Central memory CD8-positive, alpha-beta T cell (primary cell): ENCODE measurements around the gene SYT9.
A peak's percentile ranks its signal among the peaks of the same experiment; 100 is the strongest.

Experiments
- ATAC-seq: fragments of 150-1000 bp; cut with Tn5 transposase; replicated peaks from 2 replicates; pipeline ENCODE4 v1.10.0; 2022; ENCODE audit warnings: mild to moderate bottlenecking, moderate FRiP score, moderate number of reproducible peaks; ENCODE audit not compliant: poor library complexity, severe bottlenecking; ENCODE audit errors: extremely low read depth
- DNase-seq, 2 donors: peaks; one replicate each; pipeline ENCODE4 v3.0.0; 2021; ENCODE audit warnings: low spot score in 2 of 2
- H3K27ac Mint-ChIP-seq: one replicate; pipeline ENCODE4 v1.8.0; 2022; ENCODE audit warnings: low read depth, mild to moderate bottlenecking, moderate library complexity, mixed read lengths
- H3K27me3 Mint-ChIP-seq: one replicate; pipeline ENCODE4 v1.8.0; 2022; ENCODE audit warnings: mixed read lengths
- H3K36me3 Mint-ChIP-seq: one replicate; pipeline ENCODE4 v1.8.0; 2022; ENCODE audit warnings: mild to moderate bottlenecking, moderate library complexity, mixed read lengths; ENCODE audit not compliant: insufficient read depth
- H3K4me1 Mint-ChIP-seq: one replicate; pipeline ENCODE4 v1.8.0; 2022; ENCODE audit warnings: mixed read lengths
- H3K4me3 Mint-ChIP-seq: one replicate; pipeline ENCODE4 v1.8.0; 2022; ENCODE audit warnings: mild to moderate bottlenecking, moderate library complexity, mixed read lengths
- H3K9me3 Mint-ChIP-seq: one replicate; pipeline ENCODE4 v1.8.0; 2022; ENCODE audit warnings: mixed read lengths

Gene SYT9, protein sequence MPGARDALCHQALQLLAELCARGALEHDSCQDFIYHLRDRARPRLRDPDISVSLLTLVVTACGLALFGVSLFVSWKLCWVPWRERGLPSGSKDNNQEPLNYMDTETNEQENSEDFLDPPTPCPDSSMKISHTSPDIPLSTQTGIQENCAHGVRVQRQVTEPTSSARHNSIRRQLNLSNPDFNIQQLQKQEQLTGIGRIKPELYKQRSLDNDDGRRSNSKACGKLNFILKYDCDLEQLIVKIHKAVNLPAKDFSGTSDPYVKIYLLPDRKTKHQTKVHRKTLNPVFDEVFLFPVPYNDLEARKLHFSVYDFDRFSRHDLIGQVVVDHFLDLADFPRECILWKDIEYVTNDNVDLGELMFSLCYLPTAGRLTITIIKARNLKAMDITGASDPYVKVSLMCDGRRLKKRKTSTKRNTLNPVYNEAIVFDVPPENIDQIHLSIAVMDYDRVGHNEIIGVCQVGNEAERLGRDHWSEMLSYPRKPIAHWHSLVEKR

GRCh38 chr11:7251836-7252682 lies at the start of gene SYT9:
Gene SYT9, plus strand, starts transcription at chr11:7251904. Its CDS starts 283 bp downstream, at chr11:7252187.
- Mint-ChIP-seq H3K4me1 (no peaks in the 10 kb centered on the region), H3K27me3 (peaks cover 48% of the 10 kb centered on the region)

DNA sequence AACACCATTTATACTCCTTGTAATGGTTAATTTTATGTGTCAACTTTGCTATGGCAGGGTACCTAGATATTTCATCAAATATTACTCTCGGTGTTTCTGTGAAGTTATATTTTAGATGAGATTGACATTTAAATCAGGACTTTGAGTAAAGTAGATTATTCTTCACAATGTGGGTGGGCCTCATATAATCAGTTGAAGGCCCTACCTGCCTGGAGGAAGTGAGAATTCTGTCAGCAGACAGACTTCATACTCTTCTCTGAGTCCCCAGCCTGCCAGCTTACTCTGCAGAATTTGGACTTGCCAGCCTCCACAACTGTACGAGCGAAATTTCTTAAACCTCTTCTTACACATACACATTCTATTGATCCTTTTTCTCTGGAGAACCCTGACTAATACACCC lies 49.3 kb upstream of the SYT9 start:
- DNase-seq (no peak), ATAC-seq (no peak)
- Mint-ChIP-seq H3K27me3 (peaks cover 44% of the 10 kb centered on the region), H3K4me1 (no peaks in the 10 kb centered on the region), H3K4me3 (no peak overlapping the region), H3K27ac (no peak overlapping the region), H3K36me3 (no peaks in the 10 kb centered on the region), H3K9me3 (no peaks in the 10 kb centered on the region)

More at GRCh38 chr11:7251836-7252682, at the start of gene SYT9:
- ATAC-seq, result no peak
- H3K27ac Mint-ChIP-seq, result no peak within 1 kb of the TSS
- DNase-seq, result no peak
- peak within 1 kb of the TSS; percentile 5 for H3K4me3 Mint-ChIP-seq
- H3K36me3 Mint-ChIP-seq, result peaks cover 2% of the 10 kb centered on the region
- peaks cover 5% of the 10 kb centered on the region for H3K9me3 Mint-ChIP-seq

- Mint-ChIP-seq H3K27ac (no peak overlapping the region), H3K4me3 (no peak overlapping the region)
- ATAC-seq, result no peak
These were observed 46.9 kb upstream of the SYT9 start for GRCh38 chr11:7204778-7205177.

GRCh38 chr11:7208391-7208790 lies 43.3 kb upstream of the SYT9 start:
- H3K27ac Mint-ChIP-seq, result no peak overlapping the region
- peaks cover 34% of the 10 kb centered on the region for H3K27me3 Mint-ChIP-seq
- no peaks in the 10 kb centered on the region for H3K9me3 Mint-ChIP-seq

More at GRCh38 chr11:7204778-7205177, 46.9 kb upstream of the SYT9 start:
- Mint-ChIP-seq H3K27me3 (peaks cover 34% of the 10 kb centered on the region), H3K4me1 (no peaks in the 10 kb centered on the region), H3K9me3 (no peaks in the 10 kb centered on the region), H3K36me3 (no peaks in the 10 kb centered on the region)
- no peak for DNase-seq

DNA sequence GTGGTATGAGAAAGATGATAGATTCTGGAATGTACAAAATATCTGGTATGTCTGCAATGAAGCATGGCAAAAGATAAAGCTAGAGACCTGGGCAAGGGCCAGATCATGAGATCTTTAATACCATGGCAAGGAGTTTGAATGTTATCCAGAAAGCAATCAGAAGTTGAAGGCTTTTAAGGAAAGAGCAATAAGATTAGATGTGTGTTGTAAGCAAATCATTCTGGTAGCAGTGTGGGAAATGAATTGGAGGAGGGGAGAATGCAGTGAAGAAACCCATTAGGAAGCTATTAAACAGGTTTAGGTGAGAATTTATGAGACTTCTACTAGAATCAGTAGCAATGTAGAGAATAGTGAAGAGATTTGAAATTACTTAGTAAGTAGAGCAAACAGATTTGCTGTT lies 32.2 kb upstream of the SYT9 start:
- H3K4me3 Mint-ChIP-seq, result no peak overlapping the region
- no peaks in the 10 kb centered on the region for H3K36me3 Mint-ChIP-seq
- no peaks in the 10 kb centered on the region for H3K4me1 Mint-ChIP-seq
- DNase-seq (no peak), ATAC-seq (no peak)
- no peaks in the 10 kb centered on the region for H3K9me3 Mint-ChIP-seq
- H3K27me3 Mint-ChIP-seq, result peaks cover 29% of the 10 kb centered on the region
- H3K27ac Mint-ChIP-seq, result no peak overlapping the region

More at GRCh38 chr11:7208391-7208790, 43.3 kb upstream of the SYT9 start:
- Mint-ChIP-seq H3K36me3 (no peaks in the 10 kb centered on the region), H3K4me1 (no peaks in the 10 kb centered on the region), H3K4me3 (no peak overlapping the region)
- DNase-seq, result no peak
- ATAC-seq, result no peak

- ATAC-seq (no peak), DNase-seq (no peak)
- Mint-ChIP-seq H3K9me3 (no peaks in the 10 kb centered on the region), H3K36me3 (no peaks in the 10 kb centered on the region), H3K4me1 (no peaks in the 10 kb centered on the region), H3K4me3 (no peak overlapping the region), H3K27me3 (peaks cover 32% of the 10 kb centered on the region), H3K27ac (no peak overlapping the region)
These were observed 31.1 kb upstream of the SYT9 start for GRCh38 chr11:7220636-7221035.

DNA sequence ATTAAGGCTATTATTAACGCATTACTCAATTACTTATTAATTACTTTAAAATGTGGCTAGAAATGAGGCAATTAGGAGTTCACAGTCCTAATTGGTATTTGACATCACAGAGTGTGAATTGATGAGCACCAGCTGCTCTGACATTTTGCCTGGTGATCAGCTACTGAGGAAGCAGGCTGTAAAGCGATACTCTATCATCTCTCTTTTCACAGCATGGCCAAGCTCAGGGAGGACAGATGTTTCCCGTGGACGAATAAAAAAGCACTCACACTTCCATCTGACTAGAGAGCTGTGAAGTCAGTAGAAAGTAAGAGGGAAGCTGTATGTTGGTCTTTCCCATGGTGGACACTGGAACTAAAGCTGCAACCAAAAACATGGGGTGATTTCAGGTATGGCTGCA lies 29.1 kb upstream of the SYT9 start:
- DNase-seq (no peak), ATAC-seq (no peak)
- H3K9me3 Mint-ChIP-seq, result no peaks in the 10 kb centered on the region
- peaks cover 32% of the 10 kb centered on the region for H3K27me3 Mint-ChIP-seq
- no peak overlapping the region for H3K4me3 Mint-ChIP-seq
- no peaks in the 10 kb centered on the region for H3K36me3 Mint-ChIP-seq
- H3K4me1 Mint-ChIP-seq, result no peaks in the 10 kb centered on the region
- H3K27ac Mint-ChIP-seq, result no peak overlapping the region

DNA sequence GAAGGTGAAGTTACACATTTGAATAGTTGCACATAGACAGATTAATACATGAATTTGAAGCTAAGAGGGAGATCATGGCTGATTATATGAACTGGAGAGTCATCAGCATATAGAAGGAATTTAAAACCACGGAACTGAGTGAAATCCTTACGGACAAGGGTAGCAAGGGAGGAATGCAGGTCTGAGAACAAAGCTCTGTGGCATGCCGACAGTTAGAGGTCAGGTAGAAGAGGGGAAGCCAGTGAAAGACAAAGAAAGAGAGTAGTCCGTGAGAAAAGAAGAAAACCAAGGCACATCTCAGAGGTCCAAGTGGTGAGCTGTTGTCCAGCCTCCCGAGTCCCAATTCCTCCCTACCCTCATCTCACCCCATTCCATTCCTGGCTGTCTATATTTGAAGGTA lies 11.8 kb upstream of the SYT9 start:
- ATAC-seq (no peak), DNase-seq (no peak)
- Mint-ChIP-seq H3K4me1 (no peaks in the 10 kb centered on the region), H3K27ac (no peak overlapping the region), H3K4me3 (no peak overlapping the region), H3K27me3 (peaks cover 39% of the 10 kb centered on the region), H3K9me3 (no peaks in the 10 kb centered on the region), H3K36me3 (no peaks in the 10 kb centered on the region)

GRCh38 chr11:7245341-7245740 lies 6.4 kb upstream of the SYT9 start:
- Mint-ChIP-seq H3K9me3 (no peaks in the 10 kb centered on the region), H3K36me3 (no peaks in the 10 kb centered on the region), H3K27ac (no peak overlapping the region), H3K4me3 (no peak overlapping the region), H3K27me3 (peaks cover 19% of the 10 kb centered on the region), H3K4me1 (no peaks in the 10 kb centered on the region)
- no peak for DNase-seq
- no peak for ATAC-seq

DNA sequence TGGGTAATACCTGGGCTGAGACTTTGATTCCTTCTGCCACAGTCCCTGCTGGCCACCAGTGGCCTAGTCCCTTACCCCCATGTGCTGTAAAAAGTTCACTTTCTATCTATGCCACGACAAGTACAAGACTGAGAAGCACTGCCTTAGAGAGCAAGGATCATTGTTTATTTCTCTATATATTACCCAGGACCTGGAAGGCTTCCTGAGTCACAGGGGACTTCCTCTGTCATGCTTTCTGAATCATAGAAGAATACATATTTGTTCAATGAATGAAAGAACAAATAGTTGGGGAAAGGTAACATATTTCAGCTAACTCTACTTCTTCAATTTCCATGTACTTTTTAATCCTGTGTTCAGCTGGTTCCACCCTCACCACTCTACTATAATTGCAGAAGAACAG lies 5.5 kb upstream of the SYT9 start:
- ATAC-seq, result no peak
- peaks cover 5% of the 10 kb centered on the region for H3K9me3 Mint-ChIP-seq

GRCh38 chr11:7250166-7250565 lies 1.5 kb upstream of the SYT9 start:
- Mint-ChIP-seq H3K9me3 (peaks cover 5% of the 10 kb centered on the region), H3K4me3 (no peak overlapping the region), H3K36me3 (peaks cover 2% of the 10 kb centered on the region), H3K27me3 (peaks cover 42% of the 10 kb centered on the region), H3K27ac (no peak overlapping the region), H3K4me1 (no peaks in the 10 kb centered on the region)
- no peak for ATAC-seq
- DNase-seq, result no peak

More for the DNA sequence above, 5.5 kb upstream of the SYT9 start:
- peaks cover 28% of the 10 kb centered on the region for H3K27me3 Mint-ChIP-seq
- DNase-seq, result no peak
- peaks cover 2% of the 10 kb centered on the region for H3K36me3 Mint-ChIP-seq
- no peaks in the 10 kb centered on the region for H3K4me1 Mint-ChIP-seq
- no peak overlapping the region for H3K4me3 Mint-ChIP-seq
- H3K27ac Mint-ChIP-seq, result no peak overlapping the region

- ATAC-seq, result no peak
- Mint-ChIP-seq H3K27me3 (peaks cover 48% of the 10 kb centered on the region), H3K4me1 (no peaks in the 10 kb centered on the region), H3K27ac (no peak overlapping the region), H3K36me3 (peaks cover 2% of the 10 kb centered on the region), H3K4me3 (no peak overlapping the region), H3K9me3 (peaks cover 5% of the 10 kb centered on the region)
- no peak for DNase-seq
These were observed 243 bp upstream of the SYT9 start for GRCh38 chr11:7251487-7251835.
